SW 1271 (cell line): ENCODE data around the gene ZNF821.
A peak's percentile ranks its signal among the peaks of the same experiment; 100 is the strongest.
"Not testable (repeated sequence)": the region's sequence is repeated elsewhere in the genome, so short reads cannot be mapped to it uniquely, and the experiment has no call there.

Experiments
- DNase-seq, 2 experiments: peaks; one replicate each; lab custom pipeline; 2025; lab: John Stamatoyannopoulos, UW

The ZNF821 gene

DNA sequence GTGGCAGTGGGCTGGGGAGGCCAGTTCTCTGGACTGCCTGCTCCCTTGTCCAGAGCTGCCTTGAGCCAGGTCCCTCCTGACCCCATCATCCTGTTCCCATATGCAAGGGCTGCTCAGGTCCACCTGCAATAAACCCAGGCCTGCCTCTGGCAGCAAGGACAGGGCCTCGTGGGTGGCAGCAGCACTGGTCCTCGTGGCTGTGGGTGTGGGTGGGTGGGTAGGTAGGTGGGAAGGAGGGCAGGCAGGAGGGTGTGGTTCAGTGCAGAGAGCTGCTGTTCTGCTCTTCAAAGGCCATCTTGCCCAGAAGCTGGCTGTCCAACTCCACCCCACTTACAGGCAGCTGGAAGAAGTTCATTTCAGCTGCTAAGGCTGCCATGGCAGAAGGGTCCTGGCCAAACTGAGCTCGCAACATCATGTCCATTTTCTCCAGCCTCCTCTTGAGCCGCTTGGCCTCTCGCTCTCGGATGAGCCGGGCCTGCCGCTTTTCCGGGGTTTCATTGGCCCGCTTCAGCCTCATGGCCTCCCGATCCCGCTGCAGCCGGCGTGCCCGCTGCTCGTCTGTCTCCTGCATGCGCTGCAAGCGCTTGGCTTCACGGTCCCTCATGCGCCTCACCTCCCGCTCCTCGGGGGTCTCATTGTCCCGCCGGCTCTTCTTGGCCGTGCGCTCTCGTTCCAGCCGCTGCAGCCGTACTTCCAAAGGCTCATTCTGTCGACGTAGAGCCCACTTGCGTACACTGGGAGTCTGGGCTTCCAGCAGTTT, 24.0 kb downstream of the ZNF821 start:
- no peak for DNase-seq

DNA sequence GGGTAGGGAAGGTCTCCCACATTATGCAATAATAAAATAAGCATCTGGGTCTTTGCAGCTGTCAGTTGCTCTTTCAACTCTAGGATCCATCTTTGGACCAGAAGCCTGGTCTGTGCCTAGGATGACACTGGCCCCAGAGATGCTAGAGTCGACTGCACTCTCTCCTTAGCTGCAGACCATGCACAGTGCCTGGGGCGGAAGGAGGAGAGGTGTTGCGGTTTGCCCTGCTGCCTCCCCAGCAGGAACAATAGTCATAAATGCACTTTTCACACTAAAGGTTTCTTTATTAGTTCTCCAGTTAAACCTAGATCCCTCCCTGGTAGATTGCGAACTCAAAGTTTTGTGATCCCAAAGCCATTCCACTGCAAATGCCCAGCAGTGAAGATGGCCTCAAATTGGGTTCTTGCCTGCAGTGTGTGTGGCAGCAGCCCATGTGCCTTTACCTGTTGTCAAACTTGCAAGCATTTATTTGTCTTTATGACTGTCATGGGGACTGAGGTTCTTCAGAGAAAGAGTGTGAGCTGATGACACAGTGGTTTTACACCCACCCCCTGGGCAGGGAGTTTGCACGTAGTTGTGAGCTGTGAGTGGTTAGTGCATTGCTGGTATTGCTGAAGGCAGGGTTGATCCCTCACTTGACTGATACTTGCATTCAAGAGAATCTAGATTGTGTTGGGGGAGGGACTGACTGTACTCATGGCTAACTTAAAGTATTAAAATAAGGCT, 27.9 kb downstream of the ZNF821 start:
- no peak for DNase-seq

DNA sequence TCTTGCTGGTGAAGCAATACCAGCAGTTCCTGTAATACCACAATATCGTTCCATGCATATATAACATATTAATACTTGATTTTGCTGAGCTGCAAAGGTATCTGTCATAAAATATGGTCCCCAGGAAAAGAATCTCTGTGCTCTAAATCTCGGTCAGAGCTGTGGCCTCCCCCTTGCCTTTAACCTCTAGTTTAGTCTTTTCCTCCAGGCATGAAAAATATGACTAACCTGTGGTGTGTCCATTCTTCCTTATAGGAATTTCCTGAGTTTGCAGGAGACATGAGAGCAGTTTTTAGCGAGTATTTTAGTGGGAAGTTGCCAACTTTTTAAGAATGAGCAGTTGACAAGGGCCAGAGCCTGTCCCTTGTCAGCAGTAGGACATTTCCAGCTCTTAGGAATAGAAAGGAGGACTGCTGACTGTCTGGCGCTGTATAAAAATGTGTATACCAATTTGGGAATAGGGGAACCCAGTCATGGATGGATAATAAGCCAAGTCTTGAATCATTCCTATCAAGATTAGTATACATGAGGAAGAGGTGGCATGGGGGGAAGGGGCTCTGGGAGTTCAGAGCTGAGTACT, 29.5 kb downstream of the ZNF821 start:
- DNase-seq: no peak

DNA sequence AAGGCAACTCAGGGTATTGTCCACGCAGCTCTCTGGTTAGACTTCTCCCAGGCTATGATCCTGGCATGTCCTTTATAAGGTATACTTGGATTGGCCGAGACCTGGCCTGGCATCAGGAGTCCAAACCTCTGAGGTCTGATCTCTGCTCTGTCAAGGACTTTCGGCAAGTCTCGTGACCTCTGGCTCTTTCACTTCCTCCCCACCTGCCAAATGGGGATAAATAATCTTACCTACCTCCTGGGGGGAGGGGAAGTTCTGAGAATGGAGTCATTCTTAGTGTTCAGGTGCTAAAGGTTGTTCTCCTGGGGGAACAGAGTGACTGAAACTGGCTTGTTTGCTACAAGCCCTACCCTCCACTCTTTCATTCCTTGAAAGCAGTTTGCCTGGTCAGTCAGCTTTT, 30.6 kb downstream of the ZNF821 start:
- DNase-seq: no peak

DNA sequence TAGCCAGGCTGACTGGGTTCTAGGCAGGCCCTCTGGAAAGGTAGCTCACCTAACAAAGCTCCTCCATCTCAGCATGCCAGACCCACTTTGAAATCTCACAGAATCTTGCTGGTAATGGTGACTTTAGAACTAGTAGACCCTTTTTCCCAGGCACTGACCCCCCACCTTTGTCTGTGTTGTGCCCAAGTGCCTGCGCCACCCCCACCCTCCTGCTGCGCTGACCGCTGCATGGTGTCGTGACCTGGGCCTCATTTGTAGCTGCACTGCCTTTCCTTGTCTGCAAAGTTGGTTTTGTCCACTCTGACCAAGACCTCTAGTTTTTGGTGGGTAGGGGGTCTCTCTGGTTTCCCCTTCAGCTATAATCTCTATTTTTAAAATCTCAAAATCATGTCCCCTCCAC, 31.4 kb downstream of the ZNF821 start:
- no peak for DNase-seq

DNA sequence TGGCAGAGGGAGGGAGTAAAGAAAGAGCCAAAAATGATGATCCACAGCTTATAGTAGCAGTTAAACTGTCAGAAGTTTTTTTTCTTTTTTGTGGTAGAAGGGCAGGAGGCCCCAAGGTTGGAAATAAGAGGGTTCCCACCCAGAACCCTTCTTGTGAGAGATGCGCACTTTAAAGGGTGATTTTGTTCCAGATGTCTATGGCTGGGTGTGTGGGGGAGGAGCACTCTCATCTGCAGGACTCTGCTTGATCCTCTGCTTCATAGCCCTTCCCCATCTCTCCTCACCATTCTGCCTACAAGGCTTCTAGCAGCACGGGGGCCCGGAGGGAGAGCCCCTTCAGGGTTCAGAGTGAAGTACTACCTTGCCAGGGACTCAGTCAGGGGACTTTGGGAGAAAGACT, 31.8 kb downstream of the ZNF821 start:
- no peak for DNase-seq

DNA sequence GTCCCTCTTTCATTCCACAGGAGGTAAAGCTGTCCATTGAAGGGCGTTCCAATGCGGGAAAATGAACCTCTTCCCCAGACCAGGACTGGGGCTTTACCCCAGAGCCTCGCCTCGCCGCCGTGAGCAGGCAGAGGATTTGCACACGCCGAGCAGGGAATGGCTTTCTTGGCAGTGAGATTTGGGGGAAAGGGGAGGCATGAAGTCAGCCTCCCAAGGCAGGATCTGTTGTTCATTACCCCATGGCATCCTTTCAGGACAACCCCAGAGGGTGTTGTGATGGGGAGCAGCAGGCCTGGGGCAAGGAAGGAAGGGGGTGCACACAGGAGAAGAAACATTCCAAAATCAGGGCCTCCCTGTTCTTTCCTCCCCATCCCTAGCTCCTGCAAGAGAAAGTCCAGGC, 32.2 kb downstream of the ZNF821 start:
- no peak for DNase-seq

DNA sequence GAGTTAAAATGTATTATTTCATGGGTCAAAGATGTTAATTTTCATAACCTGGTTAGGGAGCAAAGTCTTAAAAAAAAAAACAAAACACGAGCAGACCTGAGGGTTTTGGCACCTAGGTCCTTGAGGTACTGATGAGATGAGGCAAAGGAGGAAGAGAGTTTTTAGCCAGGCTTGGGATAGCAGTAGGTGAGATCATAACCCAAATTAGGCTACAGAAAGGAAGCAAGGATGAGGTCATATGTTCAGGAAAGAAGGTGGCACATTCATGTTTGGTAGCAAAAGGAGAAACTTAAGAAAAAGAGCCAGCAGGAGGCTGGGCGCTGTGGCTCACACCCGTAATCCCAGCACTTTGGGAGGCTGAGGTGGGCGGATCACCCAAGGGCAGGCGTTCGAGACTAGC, 35.4 kb downstream of the ZNF821 start:
- no peak for DNase-seq

DNA sequence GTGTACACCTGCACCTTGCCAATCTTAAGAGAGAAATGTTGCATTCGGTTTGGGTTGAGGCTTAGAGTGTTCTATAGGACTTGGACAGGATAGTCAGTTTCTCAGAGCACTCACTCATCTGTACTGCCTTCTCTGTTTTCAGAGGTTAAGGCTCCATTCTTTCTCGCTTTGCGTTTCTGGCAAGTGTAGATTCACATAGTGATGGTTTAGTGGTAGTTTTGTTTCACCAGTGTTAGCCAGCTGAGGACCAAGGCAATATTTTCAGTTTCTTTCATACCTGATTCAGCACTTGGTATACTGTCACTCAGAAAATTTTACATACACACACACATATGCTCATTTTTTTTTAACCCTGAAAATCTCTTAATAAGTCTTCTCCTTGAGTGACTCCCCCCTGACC, 36.9 kb downstream of the ZNF821 start:
- DNase-seq: no peak

DNA sequence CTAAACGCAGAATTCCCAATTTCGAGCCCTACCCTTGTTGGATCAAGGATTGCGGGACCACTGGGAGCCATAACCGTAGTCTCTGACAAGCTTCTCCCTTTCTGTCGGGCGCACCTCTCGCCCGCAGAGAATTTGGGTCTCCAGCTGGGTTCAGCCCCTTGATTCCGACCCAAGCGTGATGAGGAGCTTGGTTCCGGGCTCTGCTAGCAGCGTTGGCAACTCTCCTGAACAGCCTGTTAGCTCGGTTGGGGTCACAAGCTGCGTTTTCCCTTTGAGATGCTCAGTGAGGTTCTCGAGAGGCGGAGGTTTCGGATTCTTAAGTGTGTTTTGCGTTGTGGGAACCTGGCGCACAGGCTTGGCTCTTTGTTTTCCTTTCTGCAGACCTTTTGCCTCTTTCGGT, 37.6 kb downstream of the ZNF821 start:
- no peak for DNase-seq

DNA sequence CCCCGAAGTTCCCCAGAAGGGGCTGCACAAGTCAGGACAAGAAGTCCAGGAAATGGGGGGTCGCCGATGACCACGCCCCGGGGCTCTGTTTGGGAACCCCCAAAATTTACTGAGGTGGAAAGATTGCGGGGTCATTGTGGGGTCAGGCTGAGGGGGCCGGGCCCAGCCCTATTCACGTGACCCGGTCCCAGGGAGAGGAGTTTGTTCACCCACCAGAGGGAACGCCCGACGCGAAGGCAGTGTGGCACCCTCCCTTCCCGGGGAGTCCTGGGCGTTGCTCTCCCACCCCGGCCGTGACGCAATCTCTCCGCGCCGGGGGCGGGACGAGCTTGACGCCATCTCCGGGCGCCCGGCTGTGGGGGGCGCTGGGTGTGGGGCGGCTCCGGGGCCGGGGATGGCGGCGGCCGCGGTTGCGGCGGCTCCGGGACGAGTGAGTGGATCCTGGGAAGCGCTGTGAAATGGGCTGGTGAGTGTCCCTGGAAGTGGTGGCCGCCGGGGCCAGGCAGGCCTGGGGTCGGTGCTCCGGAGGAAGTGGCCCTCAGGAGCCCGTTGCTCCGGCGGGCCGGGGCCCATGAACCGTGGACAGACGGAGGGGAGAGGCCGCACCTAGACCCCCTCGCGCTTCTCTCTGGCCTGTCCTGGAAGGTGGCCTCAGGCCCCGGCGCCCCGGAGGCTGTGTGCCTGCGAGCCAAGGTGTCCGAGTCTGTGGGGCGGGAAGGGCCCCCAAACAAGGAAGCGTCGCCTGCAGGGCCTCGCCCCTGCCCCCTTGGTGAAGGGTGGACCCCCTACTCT, 38.1 kb downstream of the ZNF821 start, which contains the start of gene ATXN1L:
Gene ATXN1L, plus strand, starts transcription at position 338 of the 792 bp plus-strand sequence. CDS start 3,765 bp downstream, outside the sequence.
- DNase-seq: peak; percentile 74 to 86

DNA sequence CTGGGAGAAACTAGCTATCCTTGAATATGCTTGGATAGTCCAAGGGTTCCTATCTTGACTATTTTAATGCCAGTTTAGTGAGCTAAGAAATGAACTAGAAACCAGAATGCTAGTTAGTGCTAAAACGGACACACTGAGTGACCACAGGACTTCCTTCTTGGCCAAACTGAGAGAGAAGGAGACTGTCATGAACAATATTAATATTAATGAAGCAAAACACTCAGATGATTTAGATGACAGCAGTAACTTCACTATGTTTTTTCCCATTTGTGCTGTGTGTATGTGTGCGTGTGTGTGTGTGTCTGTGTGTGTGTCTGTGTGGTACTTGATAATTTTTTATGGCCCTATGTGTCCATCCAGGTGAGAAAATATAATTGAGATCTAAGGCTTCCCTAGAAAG, 40.4 kb downstream of the ZNF821 start:
- DNase-seq: no peak

DNA sequence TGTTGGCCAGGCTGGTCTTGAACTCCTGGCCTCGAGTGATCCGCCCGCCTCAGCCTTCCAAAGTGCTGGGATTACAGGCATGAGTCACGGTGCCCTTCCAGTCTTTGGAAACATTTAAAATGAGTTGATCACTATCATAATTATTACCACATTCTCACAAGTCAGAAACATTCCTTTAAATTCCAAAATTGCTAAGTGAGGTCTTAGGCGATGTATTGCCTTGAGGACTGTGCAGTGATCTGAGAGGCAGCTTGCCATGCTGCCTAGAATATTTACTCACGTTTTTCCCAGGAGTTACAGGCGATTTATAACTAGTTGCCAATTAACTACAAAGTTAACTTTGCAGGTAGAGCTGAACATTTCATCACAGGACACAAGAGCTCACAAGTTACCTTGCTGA, 43.9 kb downstream of the ZNF821 start:
- DNase-seq: no peak

DNA sequence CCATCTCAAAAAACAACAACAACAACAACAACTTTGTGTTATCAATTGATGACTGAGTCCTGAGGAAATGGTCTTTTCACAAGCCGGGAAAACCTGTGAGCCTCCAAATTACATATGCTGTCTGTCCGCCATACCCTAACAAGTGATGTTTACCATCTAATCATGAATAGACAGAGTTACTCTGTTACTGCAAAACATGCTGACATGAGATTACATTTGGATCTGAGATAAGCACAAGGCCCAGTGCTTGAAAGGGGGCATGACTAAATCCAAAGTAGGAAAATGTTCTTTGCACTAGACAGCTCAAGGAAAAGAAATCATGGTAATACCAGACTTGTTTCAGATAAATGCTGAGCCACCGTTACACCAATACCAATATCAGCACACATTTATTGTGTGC, 46.8 kb downstream of the ZNF821 start:
- DNase-seq: no peak

DNA sequence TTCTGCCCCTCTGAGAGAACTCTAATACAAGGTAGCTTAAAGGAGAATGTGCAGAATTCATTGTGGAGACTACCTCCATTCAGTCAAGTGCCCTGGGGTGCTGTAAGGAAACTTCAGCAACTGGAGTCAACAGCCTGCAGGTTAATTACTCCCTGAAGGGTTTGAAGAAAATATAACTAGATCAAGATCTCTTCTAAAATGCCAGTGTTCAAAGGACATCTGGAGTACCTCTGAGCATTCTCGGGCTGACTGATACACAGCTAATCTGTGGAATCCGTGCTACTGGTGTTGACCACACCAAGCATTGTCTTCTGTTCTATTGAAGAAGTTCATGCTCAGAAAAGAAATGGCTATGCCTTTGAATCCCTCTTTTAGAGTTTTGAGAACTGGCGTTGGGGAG, 49.7 kb downstream of the ZNF821 start:
- DNase-seq: no peak

DNA sequence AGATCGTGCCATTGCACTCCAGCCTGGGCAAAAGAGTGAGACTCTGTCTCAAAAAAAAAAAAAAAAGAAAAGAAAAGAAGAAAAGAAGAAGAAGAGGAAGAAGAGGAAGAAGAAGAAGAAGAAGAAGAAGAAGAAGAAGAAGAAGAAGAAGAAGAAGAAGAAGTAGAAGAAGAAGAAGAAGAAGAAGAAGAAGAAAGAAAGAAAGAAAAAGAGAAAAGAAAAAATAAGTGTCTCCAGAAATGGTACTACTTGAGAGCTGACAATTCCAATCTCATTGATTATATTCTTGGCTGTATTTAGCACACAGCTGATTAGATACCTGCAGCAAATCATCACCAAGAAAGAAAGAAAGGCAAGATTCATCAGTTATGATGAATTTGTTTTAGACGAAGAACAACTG, 51.9 kb downstream of the ZNF821 start:
- DNase-seq: not testable (repeated sequence)

DNA sequence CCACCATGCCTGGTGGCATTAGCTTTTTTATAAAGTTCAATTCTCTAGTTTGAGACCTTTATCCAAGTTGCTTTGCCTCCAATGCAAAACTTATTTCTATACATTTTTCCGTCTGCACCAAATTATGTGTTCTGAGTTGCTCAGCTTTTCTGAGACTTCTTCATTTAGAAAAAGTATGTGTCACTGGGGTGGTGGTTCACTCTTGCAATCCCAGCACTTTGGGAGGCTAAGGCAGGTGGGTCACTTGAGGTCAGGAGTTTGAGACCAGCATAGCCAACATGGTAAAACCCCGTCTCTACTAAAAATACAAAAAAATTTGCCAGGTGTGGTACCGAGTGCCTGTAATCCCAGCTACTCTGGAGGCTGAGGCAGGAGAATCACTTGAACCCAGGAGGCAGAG, 52.3 kb downstream of the ZNF821 start:
- DNase-seq: not testable (repeated sequence)

DNA sequence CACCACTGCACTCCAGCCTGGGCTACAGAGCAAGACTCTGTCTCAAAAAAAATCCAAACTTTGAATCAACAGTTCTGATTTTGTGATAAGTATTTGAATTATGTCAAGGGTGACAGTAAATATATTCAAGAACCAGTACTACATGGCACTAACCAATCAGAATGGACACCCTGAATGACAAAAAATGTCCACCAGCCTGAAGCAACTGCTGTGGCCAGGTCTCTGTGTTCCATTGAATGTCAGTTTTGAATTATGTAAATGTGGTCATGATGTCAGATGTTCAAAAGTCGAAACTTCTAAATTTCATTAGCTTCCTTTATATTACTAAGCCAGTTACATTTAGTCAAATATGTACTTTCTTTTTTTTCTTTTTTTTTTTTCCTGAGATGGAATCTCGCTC, 53.6 kb downstream of the ZNF821 start:
- no peak for DNase-seq

DNA sequence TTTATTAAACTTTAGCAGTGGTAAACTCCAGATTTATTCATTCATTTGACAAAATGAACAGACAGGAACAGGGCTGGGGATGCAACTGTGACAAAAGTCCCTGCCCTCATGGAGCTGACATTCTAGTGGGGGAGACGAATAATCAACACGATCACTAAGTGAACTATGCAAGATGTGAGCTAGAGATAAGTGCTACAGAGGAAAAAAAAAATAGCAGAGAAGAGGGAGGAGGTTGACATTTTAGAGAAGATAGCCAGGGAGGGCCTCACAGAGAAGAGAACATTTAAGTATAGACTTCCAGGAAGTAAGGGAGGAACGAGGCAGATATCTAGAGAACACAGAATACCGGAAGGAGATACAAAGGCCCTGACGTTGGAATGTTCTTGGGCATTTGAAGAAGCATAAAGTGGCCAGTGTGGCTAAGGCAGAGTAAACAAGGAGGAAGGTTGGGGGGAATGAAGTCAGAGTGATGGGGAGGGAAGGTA, 57.4 kb downstream of the ZNF821 start:
- DNase-seq: no peak

DNA sequence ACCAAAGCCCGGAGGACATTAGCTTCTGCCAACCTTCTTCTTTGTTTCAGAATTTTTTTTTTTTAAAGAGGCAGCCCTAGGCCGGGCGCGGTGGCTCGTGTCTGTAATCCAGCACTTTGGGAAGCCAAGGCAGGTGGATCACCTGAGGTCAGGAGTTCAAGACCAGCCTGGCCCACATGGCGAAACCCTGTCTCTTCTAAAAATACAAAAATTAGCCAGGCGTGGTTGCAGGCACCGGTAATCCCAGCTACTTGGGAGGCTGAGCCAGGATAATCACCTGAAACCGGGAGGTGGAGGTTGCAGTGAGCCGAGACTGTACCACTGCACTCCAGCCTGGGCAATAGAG, 66.9 kb downstream of the ZNF821 start:
- not testable (repeated sequence) for DNase-seq

DNA sequence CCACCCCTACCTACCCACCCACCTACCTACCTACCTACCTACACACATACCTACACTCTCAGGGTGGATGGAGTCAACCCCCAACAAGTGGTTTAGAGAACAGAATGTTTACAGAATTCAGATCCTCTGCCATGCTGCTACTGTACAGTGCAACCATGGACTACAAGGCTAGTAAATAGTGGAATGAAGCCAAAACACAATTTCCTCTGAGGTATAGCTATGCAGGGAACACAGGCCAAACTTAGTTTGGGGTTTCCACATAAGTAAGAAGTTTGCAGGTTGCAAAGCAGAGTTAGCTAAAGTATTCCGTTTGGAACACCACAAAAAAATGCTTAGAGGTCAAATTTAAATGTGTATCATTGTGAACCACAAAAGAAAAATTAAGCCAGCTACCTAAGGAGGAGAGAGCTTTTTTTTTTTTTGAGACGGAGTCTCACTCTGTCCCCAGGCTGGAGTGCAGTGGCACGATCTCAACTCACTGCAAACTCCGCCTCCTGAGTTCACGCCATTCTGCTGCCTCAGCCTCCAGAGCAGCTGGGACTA, 72.7 kb downstream of the ZNF821 start:
- no peak for DNase-seq

DNA sequence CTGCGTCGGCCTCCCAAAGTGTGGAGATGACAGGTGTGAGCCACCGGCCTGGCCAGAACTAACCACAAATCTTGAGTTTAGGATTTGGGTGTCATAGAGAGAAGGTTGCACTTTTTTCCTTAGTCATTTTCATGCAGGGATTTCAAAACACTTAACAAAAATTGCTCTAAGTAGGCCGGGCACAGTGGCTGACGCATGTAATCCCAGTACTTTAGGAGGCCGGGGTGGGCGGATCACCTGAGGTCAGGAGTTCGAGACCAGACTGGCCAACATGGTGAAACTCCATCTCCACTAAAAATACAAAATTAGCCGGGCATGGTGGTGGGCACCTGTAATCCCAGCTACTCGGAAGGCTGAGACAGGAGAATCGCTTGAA, 73.8 kb downstream of the ZNF821 start:
- DNase-seq: not testable (repeated sequence)
